GM23338 (cell line): ENCODE results near the gene PLA2G6. TPM values are rescaled to one million over a fixed set of nuclear protein-coding genes. Genes with fewer than 3 reads are reported as not detected.

Experiments used
- EZH2 ChIP-seq: fragments of 200-600 bp; sonication (generic); IDR thresholded peaks from one replicate; pipeline ENCODE4 v1.8.0; 2017; ENCODE audit warnings: antibody characterized with exemption, mild to moderate bottlenecking, low read depth; ENCODE audit not compliant: unreplicated experiment
- EZH2phosphoT487 ChIP-seq: fragments of 200-600 bp; sonication (generic); IDR thresholded peaks from one replicate; pipeline ENCODE4 v1.8.1; 2018; ENCODE audit warnings: antibody characterized with exemption; ENCODE audit not compliant: unreplicated experiment
- JUNB ChIP-seq: IDR thresholded peaks from one replicate; pipeline ENCODE4 v1.6.1; 2016; ENCODE audit warnings: antibody characterized with exemption; ENCODE audit not compliant: unreplicated experiment
- POLR2AphosphoS5 ChIP-seq: IDR thresholded peaks from 2 replicates; pipeline ENCODE4 v1.6.1; 2016; ENCODE audit warnings: antibody characterized with exemption, low read depth
- ZNF114 ChIP-seq: fragments of 250-450 bp; sonication (Bioruptor Pico); IDR thresholded peaks from 2 replicates; pipeline ENCODE4 v1.5.0; 2020; ENCODE audit warnings: mild to moderate bottlenecking, moderate library complexity
- ZNF331 ChIP-seq: fragments of 250-450 bp; sonication (Bioruptor Pico); IDR thresholded peaks from 2 replicates; pipeline ENCODE4 v1.5.0; 2020; ENCODE audit warnings: low read depth, mild to moderate bottlenecking, moderate library complexity
- ZNF462 ChIP-seq: fragments of 250-450 bp; sonication (Bioruptor Pico); IDR thresholded peaks from 2 replicates; pipeline ENCODE4 v1.5.0; 2020; ENCODE audit warnings: mild to moderate bottlenecking, moderate library complexity
- polyA plus RNA-seq: library from polyadenylated mRNA; unstranded; fragments of >200 nt; fragmentation: Nextera tagmentation; extraction: Ambion mirVana; gene quantifications from 2 replicates; pipeline ENCODE4 v1.2.1, GENCODE V29; 2016
- total RNA-seq: library from RNA; depleted of rRNA; stranded (reverse); fragments of >200 nt; shearing (Covaris generic); gene quantifications from 2 replicates; pipeline ENCODE4 v1.2.3, GENCODE V29; 2014
- TF ChIP-seq, protein P1 (sequence below): IDR thresholded peaks from one replicate; pipeline ENCODE4 v1.6.1; 2018; ENCODE audit warnings: antibody characterized with exemption; ENCODE audit not compliant: unreplicated experiment

PLA2G6 gene
- total and polyA plus RNA-seq, 2 experiments from 2014 or later = 4.5 to 12.6 TPM

DNA sequence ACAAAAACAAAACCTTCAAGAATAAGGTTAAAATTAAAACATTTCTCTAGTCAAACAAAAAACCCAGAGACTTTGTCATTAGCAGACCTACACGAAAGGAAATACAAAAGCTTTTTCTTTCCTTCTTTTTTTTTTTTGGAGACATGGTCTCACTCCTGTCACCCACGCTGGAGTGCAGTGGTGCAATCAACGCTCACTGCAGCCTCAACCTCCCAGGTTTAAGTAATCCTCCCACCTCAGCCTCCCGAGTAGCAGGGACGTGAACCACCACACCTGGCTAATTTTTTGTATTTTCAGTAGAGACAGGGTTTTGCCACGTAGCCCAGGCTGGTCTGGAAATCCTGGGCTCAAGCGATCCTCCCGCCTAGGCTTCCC is 30.5 kb downstream of the PLA2G6 start (continued):
- TF ChIP-seq ZNF462 (CRISPR knock-in tag) = no peak
- no peak for TF ChIP-seq POLR2AphosphoS5
- no peak for TF ChIP-seq ZNF331
- no peak for TF ChIP-seq EZH2phosphoT487
- TF ChIP-seq ZNF114 (CRISPR knock-in tag) = no peak
- TF ChIP-seq EZH2 = no peak
- TF ChIP-seq, protein P1, sequence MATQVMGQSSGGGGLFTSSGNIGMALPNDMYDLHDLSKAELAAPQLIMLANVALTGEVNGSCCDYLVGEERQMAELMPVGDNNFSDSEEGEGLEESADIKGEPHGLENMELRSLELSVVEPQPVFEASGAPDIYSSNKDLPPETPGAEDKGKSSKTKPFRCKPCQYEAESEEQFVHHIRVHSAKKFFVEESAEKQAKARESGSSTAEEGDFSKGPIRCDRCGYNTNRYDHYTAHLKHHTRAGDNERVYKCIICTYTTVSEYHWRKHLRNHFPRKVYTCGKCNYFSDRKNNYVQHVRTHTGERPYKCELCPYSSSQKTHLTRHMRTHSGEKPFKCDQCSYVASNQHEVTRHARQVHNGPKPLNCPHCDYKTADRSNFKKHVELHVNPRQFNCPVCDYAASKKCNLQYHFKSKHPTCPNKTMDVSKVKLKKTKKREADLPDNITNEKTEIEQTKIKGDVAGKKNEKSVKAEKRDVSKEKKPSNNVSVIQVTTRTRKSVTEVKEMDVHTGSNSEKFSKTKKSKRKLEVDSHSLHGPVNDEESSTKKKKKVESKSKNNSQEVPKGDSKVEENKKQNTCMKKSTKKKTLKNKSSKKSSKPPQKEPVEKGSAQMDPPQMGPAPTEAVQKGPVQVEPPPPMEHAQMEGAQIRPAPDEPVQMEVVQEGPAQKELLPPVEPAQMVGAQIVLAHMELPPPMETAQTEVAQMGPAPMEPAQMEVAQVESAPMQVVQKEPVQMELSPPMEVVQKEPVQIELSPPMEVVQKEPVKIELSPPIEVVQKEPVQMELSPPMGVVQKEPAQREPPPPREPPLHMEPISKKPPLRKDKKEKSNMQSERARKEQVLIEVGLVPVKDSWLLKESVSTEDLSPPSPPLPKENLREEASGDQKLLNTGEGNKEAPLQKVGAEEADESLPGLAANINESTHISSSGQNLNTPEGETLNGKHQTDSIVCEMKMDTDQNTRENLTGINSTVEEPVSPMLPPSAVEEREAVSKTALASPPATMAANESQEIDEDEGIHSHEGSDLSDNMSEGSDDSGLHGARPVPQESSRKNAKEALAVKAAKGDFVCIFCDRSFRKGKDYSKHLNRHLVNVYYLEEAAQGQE = no peak
- no peak for TF ChIP-seq JUNB
